Measurements from ENCODE around the gene IL18BP. TPM values are rescaled to one million over a fixed set of nuclear protein-coding genes. Genes with fewer than 3 reads are reported as not detected.

Gene IL18BP
- total RNA-seq, 1 donor from 2014 or later = 22.8 TPM

GRCh38 chr11:72012091-72012630 lies 13.5 kb downstream of the IL18BP start:
- intact Hi-C loops (cut with micrococcal nuclease) = no loop called here

GRCh38 chr11:72012897-72013721 lies 14.4 kb downstream of the IL18BP start:
- intact Hi-C loops (cut with micrococcal nuclease) = no loop called here

GRCh38 chr11:72013765-72014711 lies 15.3 kb downstream of the IL18BP start:
- intact Hi-C loops (cut with micrococcal nuclease) = no loop called here

- intact Hi-C loops (cut with micrococcal nuclease) = no loop called here
These were observed 16.1 kb downstream of the IL18BP start for GRCh38 chr11:72014761-72015320.

- intact Hi-C loops (cut with micrococcal nuclease) = no loop called here
These were observed 16.9 kb downstream of the IL18BP start for GRCh38 chr11:72015511-72016061.

GRCh38 chr11:72018171-72018570 lies 19.5 kb downstream of the IL18BP start:
- intact Hi-C loops (cut with micrococcal nuclease) = no loop called here

GRCh38 chr11:72023335-72023734 lies 24.6 kb downstream of the IL18BP start:
- intact Hi-C loops (cut with micrococcal nuclease) = no loop called here

- intact Hi-C loops (cut with micrococcal nuclease) = no loop called here
These were observed 25.5 kb downstream of the IL18BP start for GRCh38 chr11:72024069-72024754.

GRCh38 chr11:72026090-72026489 lies 27.4 kb downstream of the IL18BP start:
- intact Hi-C loops (cut with micrococcal nuclease) = loop anchor here (5.0 kb wide), 1 partner anchor 196 kb away; the partner anchor contains the start of gene INPPL1

GRCh38 chr11:72030472-72031045 lies 31.9 kb downstream of the IL18BP start:
- intact Hi-C loops (cut with micrococcal nuclease) = no loop called here

GRCh38 chr11:72036687-72037086 lies 38.0 kb downstream of the IL18BP start:
- intact Hi-C loops (cut with micrococcal nuclease) = no loop called here

- intact Hi-C loops (cut with micrococcal nuclease) = no loop called here
These were observed 39.0 kb downstream of the IL18BP start for GRCh38 chr11:72037554-72038311.

GRCh38 chr11:72038491-72038890 lies 39.8 kb downstream of the IL18BP start:
- intact Hi-C loops (cut with micrococcal nuclease) = no loop called here

- intact Hi-C loops (cut with micrococcal nuclease) = no loop called here
These were observed 40.5 kb downstream of the IL18BP start for GRCh38 chr11:72039031-72039855.

- intact Hi-C loops (cut with micrococcal nuclease) = loop anchor here (1.0 to 5.0 kb wide), 7 partner anchors 15 to 394 kb away; partner anchors contain the start of genes ANAPC15, CLPB and LAMTOR1
These were observed 41.2 kb downstream of the IL18BP start for GRCh38 chr11:72039856-72040401.

- intact Hi-C loops (cut with micrococcal nuclease) = loop anchor here (1.0 to 5.0 kb wide), 8 partner anchors 15 to 394 kb away; partner anchors contain the start of genes ANAPC15, CLPB, LAMTOR1 and LRRC51
These were observed 42.0 kb downstream of the IL18BP start for GRCh38 chr11:72040491-72041363.
